GM19023 (cell line): ENCODE measurements around the gene PIGB.
"Not testable (repeated sequence)": the region's sequence is repeated elsewhere in the genome, so short reads cannot be mapped to it uniquely, and the experiment has no call there.

Source experiments
- ATAC-seq: cut with Tn5 transposase; IDR thresholded peaks from one replicate; pipeline ENCODE4 v1.9.1; 2021; ENCODE audit warnings: mild to moderate bottlenecking, moderate library complexity; ENCODE audit not compliant: unreplicated experiment

Gene PIGB

DNA sequence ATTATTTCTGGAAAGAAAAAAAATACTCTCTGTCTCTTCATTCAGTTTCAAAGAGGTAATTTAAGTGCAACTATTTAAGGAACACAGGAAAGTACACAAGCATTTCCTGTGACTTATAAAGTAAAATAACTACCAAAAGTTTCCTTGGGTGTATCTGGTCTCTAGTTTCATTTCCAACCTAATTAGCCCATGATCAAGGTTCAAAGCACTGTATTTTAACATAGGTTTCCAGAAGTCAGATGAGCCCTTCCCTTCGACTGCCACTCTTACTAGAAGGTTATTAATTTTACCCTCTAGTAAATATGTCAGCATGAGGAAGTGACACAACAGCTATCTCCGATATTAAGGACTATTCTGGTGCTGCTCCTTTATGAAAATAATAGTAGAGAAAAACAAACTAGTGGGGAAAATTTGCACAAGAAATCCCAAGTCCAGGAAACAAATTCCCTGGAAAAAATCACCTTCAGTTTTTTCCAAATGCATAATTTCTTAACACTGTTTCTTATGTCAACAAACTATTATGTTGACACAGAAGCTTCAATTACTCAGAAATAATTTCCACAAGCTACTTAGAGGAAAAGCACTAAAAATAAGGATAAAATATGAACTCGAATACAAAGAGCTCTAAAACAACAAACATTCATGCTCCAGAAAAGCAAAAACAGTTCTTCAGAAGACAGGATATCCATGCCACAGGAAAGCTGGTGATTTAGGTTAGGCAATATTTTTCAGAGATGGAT lies 53.8 kb downstream of the PIGB start:
- no peak for ATAC-seq

DNA sequence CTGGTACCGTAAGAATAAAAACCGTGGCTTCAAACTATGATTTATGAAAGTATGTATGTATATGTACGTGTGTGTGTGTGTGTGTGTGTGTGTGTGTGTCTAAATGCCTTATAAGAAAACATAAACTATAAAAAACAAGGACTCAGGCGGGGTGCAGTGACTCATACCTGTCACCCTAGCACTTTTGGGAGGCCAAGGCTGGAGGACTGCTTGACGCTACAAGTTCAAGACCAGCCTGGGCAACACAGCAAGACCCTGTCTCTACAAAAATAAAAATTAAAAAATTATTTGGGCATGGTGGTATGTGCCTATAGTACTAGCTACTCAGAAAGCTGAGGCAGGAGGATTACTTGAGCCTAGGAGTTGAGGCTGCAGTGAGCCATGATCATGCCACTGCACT lies 60.1 kb downstream of the PIGB start:
- no peak for ATAC-seq

DNA sequence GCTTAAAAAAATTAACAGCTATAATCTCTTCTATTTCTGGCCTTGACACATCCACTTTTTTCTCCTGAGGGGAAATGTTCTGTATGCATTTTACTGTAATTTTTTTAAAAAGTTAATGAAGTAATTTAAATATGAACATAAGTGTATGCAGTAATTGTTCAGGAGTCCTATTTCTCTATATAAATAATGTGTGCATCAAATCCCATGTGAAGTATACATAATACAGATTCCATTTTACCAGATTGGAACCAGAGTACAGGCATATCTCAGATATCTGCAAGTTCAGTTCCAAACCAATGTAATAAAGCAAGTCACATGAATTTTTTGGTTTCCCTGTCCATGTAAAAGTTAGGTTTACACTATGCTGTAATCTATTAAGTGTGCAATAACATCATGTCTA lies 62.6 kb downstream of the PIGB start:
- ATAC-seq: no peak

DNA sequence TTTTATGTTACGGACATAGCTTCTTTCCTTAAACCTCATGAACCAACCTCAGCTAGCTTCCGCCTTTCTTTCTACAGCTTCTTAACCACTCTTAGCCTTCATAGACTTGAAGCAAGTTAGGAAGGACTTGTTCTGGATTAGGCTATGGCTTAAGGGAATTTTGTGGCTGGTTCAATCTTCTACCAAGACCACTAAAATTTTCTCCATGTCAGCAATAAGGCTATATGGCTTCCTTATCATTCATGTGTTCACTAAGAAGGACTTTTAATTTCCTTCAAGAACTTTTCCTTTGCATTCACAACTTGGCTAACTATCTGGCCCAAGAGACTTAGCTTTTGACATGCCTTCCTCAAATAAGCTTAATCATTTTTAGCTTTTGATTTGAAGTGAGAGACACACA lies 64.7 kb downstream of the PIGB start:
- no peak for ATAC-seq

DNA sequence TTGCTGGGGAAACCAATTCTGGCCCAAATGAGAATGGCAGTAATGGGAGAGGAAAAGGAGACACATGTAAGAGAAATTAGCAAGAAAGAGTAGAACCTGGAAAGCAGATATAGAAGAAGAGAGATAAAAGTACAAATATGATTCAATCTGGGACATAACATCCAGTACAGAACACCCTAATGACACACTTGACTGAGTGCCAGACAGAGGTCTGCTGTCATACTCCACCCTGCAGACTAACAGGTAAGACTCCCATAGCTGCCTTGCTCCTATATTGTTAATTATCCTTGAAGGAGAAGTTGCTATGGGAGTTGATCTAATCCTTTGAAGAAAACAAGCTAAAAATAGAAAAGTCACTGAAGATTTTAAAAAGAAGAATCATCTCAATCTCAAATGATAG lies 68.0 kb downstream of the PIGB start:
- no peak for ATAC-seq

DNA sequence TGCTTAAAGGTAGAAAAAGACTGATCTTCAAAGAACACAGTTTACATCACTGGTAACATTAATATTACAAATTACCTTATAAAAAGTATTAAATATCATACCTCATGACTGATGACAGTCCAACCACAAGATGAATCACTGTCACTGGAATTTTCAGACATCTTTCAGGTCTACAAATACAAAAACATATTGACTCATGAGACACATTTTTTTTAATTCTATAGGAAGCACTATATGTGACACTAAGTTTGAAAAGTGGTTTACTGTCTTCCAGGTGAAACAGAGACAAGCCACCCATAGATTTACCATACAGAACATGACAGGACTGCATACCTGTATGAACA lies 70.2 kb downstream of the PIGB start:
- no peak for ATAC-seq

DNA sequence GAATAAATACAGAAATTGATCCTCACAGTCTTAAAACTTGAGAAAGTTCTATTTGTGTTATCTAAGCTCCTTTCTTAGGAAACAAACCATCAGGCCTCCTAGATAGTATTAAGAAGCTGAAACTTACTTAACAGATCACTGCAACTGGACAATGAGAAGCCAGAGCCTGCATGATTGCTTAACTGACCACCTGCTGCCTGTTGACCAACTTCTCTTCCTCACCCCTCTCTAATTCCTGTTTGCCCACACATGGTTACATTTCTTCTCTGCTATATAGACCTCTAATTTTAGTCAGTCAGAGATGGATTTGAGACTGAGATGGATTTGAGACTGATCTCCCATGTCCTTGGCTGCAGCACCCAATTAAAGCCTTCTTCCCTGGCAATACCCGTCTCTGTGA lies 75.7 kb downstream of the PIGB start:
- ATAC-seq: no peak

DNA sequence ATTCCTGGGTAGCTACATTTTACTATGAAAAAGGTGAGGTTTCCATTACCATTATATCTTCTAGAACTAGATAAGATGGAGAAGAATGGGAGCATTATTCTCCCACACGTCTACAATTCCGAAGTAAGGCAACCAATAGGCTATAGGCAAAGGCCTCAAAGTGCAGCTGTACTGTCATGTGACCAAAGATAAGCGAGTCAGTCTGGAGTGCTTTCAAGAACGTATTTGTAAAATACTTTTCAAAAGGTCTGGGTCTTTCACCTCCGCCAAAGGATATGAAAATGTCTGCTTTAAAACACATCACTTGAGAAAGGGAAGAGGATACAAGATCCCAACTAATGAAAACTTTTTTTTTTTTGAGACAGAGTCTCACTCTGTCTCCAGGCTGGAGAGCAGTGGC lies 79.2 kb downstream of the PIGB start:
- no peak for ATAC-seq

DNA sequence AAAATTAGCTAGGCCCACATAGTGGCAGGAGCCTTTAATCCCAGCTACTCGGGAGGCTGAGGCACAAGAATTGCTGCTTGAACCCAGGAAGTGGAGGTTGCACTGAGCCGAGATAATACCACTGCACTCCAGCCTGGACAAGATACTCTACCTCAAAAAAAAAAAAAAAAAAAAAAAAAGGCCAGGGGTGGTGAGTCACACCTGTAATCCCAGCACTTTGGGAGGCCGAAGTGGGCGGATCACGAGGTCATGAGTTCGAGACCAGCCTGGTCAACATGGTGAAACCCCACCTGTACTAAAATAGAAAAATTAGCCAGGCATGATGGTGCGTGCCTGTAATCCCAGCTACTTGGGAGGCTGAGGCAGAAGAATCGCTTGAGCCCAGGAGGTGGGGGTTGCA lies 81.0 kb downstream of the PIGB start:
- not testable (repeated sequence) for ATAC-seq

DNA sequence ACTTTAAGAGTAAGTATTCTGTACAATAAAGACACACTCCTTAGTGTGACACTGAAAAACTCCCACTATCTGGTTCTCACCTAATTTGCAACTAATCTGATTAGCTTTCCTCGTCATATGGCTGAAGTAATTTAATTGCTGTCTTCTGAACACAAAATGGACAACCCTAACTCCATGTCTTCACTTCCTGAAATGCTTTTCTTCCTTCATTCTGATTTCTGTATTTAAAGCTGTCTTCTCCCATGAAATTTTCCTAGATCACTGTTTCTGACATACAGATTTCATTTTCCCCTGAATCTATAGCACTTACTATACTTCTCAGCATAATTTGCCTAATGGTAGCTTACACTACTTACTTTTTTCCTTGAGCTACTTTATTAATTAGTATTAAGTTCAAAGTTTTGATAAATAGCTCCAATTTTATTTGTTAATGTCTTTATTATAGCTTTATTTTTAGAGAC lies 82.8 kb downstream of the PIGB start:
- no peak for ATAC-seq

DNA sequence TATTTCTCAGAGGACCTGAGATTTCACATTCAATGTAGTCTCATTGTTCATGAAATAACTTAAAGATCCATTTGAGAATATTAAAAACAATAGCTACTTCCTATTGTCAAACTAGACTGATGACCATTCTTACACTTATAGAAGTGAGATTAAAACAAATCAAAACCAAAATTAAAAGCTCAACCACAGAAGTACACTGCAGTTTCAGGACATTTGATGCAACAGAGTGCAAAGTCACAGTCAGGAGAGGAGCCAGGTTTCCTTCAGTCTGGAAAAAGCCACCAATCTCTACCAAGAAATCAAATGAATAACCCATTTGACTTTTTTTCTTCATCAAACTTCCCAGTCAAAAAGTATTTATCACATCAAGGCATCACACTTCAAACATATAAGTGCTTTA lies 83.7 kb downstream of the PIGB start:
- ATAC-seq: no peak

DNA sequence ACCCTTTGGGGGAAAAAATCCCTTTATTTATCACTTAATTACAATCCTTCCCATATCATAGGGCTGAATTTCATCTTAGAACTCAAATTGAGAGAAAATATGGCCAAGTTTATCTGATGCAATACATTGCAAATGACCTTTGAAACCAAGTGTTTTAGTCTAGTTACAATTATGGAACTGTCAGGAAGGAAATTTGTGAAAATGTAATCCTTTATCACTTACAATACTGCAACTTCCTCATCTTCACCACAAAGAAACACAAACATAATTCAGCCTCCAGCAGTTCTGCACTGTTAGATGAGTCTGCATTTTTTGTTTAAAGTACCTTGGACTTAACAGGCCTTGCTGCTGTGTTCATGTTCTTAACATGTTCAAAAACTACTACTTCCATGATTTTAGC lies 84.5 kb downstream of the PIGB start:
- ATAC-seq: no peak
